Measurements from ENCODE around the gene SMPX.
A peak's percentile ranks its signal among the peaks of the same experiment; 100 is the strongest.

SMPX gene

GRCh38 chrX:21745756-21746155 lies 12.2 kb downstream of the SMPX start:
- peaks cover 0 to 9% (median 7%) of the 10 kb centered on the region in 5 experiments for H3K27me3 ChIP-seq (replicated peaks in 2 of 5; ENCODE audit: control insufficient read depth in 4 of 5, insufficient read depth in 5 of 5, low read length in 4 of 5)
- WGBS (ENCODE audit: insufficient coverage): 4% methylated on average over 3 of the region's 4 CpGs
- no peak overlapping the region for H3K27ac ChIP-seq (ENCODE audit: insufficient read depth in 1 of 2, low read depth in 1 of 2, low read length in 2 of 2, poor library complexity in 1 of 2, severe bottlenecking in 2 of 2)
- ChIA-PET CTCF (interaction anchor here (1.2 to 1.5 kb wide), 2 partner anchors 29 to 1218 kb away, joined by 3 to 6 read pairs; no protein-coding TSS in a partner anchor), POLR2A (interaction anchor here (0.5 kb wide), 1 partner anchor 722 kb away, joined by 4 read pairs; no protein-coding TSS in a partner anchor)
- no peaks in the 10 kb centered on the region for H3K36me3 ChIP-seq (ENCODE audit: control insufficient read depth in 4 of 4, insufficient read depth in 4 of 4, low read length in 3 of 4)
- no peaks in the 10 kb centered on the region for H3K4me1 ChIP-seq (ENCODE audit: control extremely low read depth in 1 of 4, control insufficient read depth in 4 of 4, insufficient read depth in 4 of 4, low read length in 3 of 4)
- H3K9me3 ChIP-seq (ENCODE audit: control extremely low read depth in 1 of 5, control insufficient read depth in 4 of 5, insufficient read depth in 2 of 5, low read depth in 1 of 5, low read length in 4 of 5): no peaks in the 10 kb centered on the region
- H3K4me3 ChIP-seq (ENCODE audit: control insufficient read depth in 1 of 7, extremely low read depth in 1 of 7, insufficient read depth in 4 of 7, low read depth in 2 of 7, low read length in 6 of 7): no peak overlapping the region
- peak; percentile 14 to 47 (median 35) for DNase-seq

GRCh38 chrX:21744721-21745120 lies 13.2 kb downstream of the SMPX start:
- Histone ChIP-seq H3K27me3 (replicated peaks in 2 of 5; ENCODE audit: control insufficient read depth in 4 of 5, insufficient read depth in 5 of 5, low read length in 4 of 5) (peaks cover 0 to 9% (median 7%) of the 10 kb centered on the region in 5 experiments), H3K4me3 (ENCODE audit: control insufficient read depth in 1 of 7, extremely low read depth in 1 of 7, insufficient read depth in 4 of 7, low read depth in 2 of 7, low read length in 6 of 7) (no peak overlapping the region), H3K36me3 (ENCODE audit: control insufficient read depth in 4 of 4, insufficient read depth in 4 of 4, low read length in 3 of 4) (no peaks in the 10 kb centered on the region), H3K9me3 (ENCODE audit: control extremely low read depth in 1 of 5, control insufficient read depth in 4 of 5, insufficient read depth in 2 of 5, low read depth in 1 of 5, low read length in 4 of 5) (no peaks in the 10 kb centered on the region), H3K27ac (ENCODE audit: insufficient read depth in 1 of 2, low read depth in 1 of 2, low read length in 2 of 2, poor library complexity in 1 of 2, severe bottlenecking in 2 of 2) (no peak overlapping the region), H3K4me1 (ENCODE audit: control extremely low read depth in 1 of 4, control insufficient read depth in 4 of 4, insufficient read depth in 4 of 4, low read length in 3 of 4) (no peaks in the 10 kb centered on the region)
- DNase-seq: no peak
- ChIA-PET POLR2A (no interaction called here), CTCF (no interaction called here)
- 33% methylated on average over 1 of the region's 1 CpG for WGBS (ENCODE audit: insufficient coverage)

GRCh38 chrX:21744060-21744459 lies 13.9 kb downstream of the SMPX start:
- Histone ChIP-seq H3K27ac (ENCODE audit: insufficient read depth in 1 of 2, low read depth in 1 of 2, low read length in 2 of 2, poor library complexity in 1 of 2, severe bottlenecking in 2 of 2) (no peak overlapping the region), H3K36me3 (ENCODE audit: control insufficient read depth in 4 of 4, insufficient read depth in 4 of 4, low read length in 3 of 4) (no peaks in the 10 kb centered on the region), H3K4me3 (ENCODE audit: control insufficient read depth in 1 of 7, extremely low read depth in 1 of 7, insufficient read depth in 4 of 7, low read depth in 2 of 7, low read length in 6 of 7) (no peak overlapping the region), H3K27me3 (replicated peaks in 2 of 5; ENCODE audit: control insufficient read depth in 4 of 5, insufficient read depth in 5 of 5, low read length in 4 of 5) (peaks cover 0 to 8% (median 7%) of the 10 kb centered on the region in 5 experiments), H3K4me1 (ENCODE audit: control extremely low read depth in 1 of 4, control insufficient read depth in 4 of 4, insufficient read depth in 4 of 4, low read length in 3 of 4) (no peaks in the 10 kb centered on the region), H3K9me3 (ENCODE audit: control extremely low read depth in 1 of 5, control insufficient read depth in 4 of 5, insufficient read depth in 2 of 5, low read depth in 1 of 5, low read length in 4 of 5) (no peaks in the 10 kb centered on the region)
- ChIA-PET POLR2A (no interaction called here), CTCF (no interaction called here)
- DNase-seq: no peak
- no CpG with 5 or more reads among the region's 3 CpGs for WGBS (ENCODE audit: insufficient coverage)

GRCh38 chrX:21741869-21742701 lies 15.8 kb downstream of the SMPX start:
- Histone ChIP-seq H3K27ac (ENCODE audit: insufficient read depth in 1 of 2, low read depth in 1 of 2, low read length in 2 of 2, poor library complexity in 1 of 2, severe bottlenecking in 2 of 2) (no peak overlapping the region), H3K9me3 (ENCODE audit: control extremely low read depth in 1 of 5, control insufficient read depth in 4 of 5, insufficient read depth in 2 of 5, low read depth in 1 of 5, low read length in 4 of 5) (no peaks in the 10 kb centered on the region), H3K4me1 (ENCODE audit: control extremely low read depth in 1 of 4, control insufficient read depth in 4 of 4, insufficient read depth in 4 of 4, low read length in 3 of 4) (no peaks in the 10 kb centered on the region), H3K36me3 (ENCODE audit: control insufficient read depth in 4 of 4, insufficient read depth in 4 of 4, low read length in 3 of 4) (no peaks in the 10 kb centered on the region), H3K4me3 (ENCODE audit: control insufficient read depth in 1 of 7, extremely low read depth in 1 of 7, insufficient read depth in 4 of 7, low read depth in 2 of 7, low read length in 6 of 7) (no peak overlapping the region), H3K27me3 (replicated peaks in 2 of 5; ENCODE audit: control insufficient read depth in 4 of 5, insufficient read depth in 5 of 5, low read length in 4 of 5) (peaks cover 2 to 11% (median 6%) of the 10 kb centered on the region in 5 experiments)
- CTCF ChIA-PET: no interaction called here
- POLR2A ChIA-PET: no interaction called here
- no peak for DNase-seq
- WGBS (ENCODE audit: insufficient coverage): 42% methylated on average over 2 of the region's 6 CpGs

- POLR2A ChIA-PET: no interaction called here
Measured at GRCh38 chrX:21741364-21741763, 16.6 kb downstream of the SMPX start.

GRCh38 chrX:21740329-21741274 lies 17.3 kb downstream of the SMPX start:
- no peaks in the 10 kb centered on the region for H3K4me1 ChIP-seq (ENCODE audit: control extremely low read depth in 1 of 4, control insufficient read depth in 4 of 4, insufficient read depth in 4 of 4, low read length in 3 of 4)
- H3K4me3 ChIP-seq (ENCODE audit: control insufficient read depth in 1 of 7, extremely low read depth in 1 of 7, insufficient read depth in 4 of 7, low read depth in 2 of 7, low read length in 6 of 7): no peak overlapping the region
- WGBS (ENCODE audit: insufficient coverage): 64% methylated on average over 1 of the region's 1 CpG
- H3K9me3 ChIP-seq (ENCODE audit: control extremely low read depth in 1 of 5, control insufficient read depth in 4 of 5, insufficient read depth in 2 of 5, low read depth in 1 of 5, low read length in 4 of 5): no peaks in the 10 kb centered on the region
- ChIA-PET CTCF (no interaction called here), POLR2A (no interaction called here)
- H3K27ac ChIP-seq (ENCODE audit: insufficient read depth in 1 of 2, low read depth in 1 of 2, low read length in 2 of 2, poor library complexity in 1 of 2, severe bottlenecking in 2 of 2): no peak overlapping the region
- no peak for DNase-seq
- H3K27me3 ChIP-seq (replicated peaks in 2 of 5; ENCODE audit: control insufficient read depth in 4 of 5, insufficient read depth in 5 of 5, low read length in 4 of 5): peaks cover 2 to 11% (median 5%) of the 10 kb centered on the region in 5 experiments
- H3K36me3 ChIP-seq (ENCODE audit: control insufficient read depth in 4 of 4, insufficient read depth in 4 of 4, low read length in 3 of 4): no peaks in the 10 kb centered on the region

More at GRCh38 chrX:21741364-21741763, 16.6 kb downstream of the SMPX start:
- Histone ChIP-seq H3K27ac (ENCODE audit: insufficient read depth in 1 of 2, low read depth in 1 of 2, low read length in 2 of 2, poor library complexity in 1 of 2, severe bottlenecking in 2 of 2) (no peak overlapping the region), H3K4me3 (ENCODE audit: control insufficient read depth in 1 of 7, extremely low read depth in 1 of 7, insufficient read depth in 4 of 7, low read depth in 2 of 7, low read length in 6 of 7) (no peak overlapping the region), H3K4me1 (ENCODE audit: control extremely low read depth in 1 of 4, control insufficient read depth in 4 of 4, insufficient read depth in 4 of 4, low read length in 3 of 4) (no peaks in the 10 kb centered on the region), H3K9me3 (ENCODE audit: control extremely low read depth in 1 of 5, control insufficient read depth in 4 of 5, insufficient read depth in 2 of 5, low read depth in 1 of 5, low read length in 4 of 5) (no peaks in the 10 kb centered on the region), H3K27me3 (replicated peaks in 2 of 5; ENCODE audit: control insufficient read depth in 4 of 5, insufficient read depth in 5 of 5, low read length in 4 of 5) (peaks cover 2 to 11% (median 5%) of the 10 kb centered on the region in 5 experiments), H3K36me3 (ENCODE audit: control insufficient read depth in 4 of 4, insufficient read depth in 4 of 4, low read length in 3 of 4) (no peaks in the 10 kb centered on the region)
- DNase-seq: no peak
- CTCF ChIA-PET: no interaction called here

- no peak for DNase-seq
- POLR2A ChIA-PET: no interaction called here
- no peak overlapping the region for H3K27ac ChIP-seq (ENCODE audit: insufficient read depth in 1 of 2, low read depth in 1 of 2, low read length in 2 of 2, poor library complexity in 1 of 2, severe bottlenecking in 2 of 2)
- CTCF ChIA-PET: no interaction called here
- H3K27me3 ChIP-seq (replicated peaks in 2 of 5; ENCODE audit: control insufficient read depth in 4 of 5, insufficient read depth in 5 of 5, low read length in 4 of 5): peaks cover 2 to 11% (median 5%) of the 10 kb centered on the region in 5 experiments
- H3K36me3 ChIP-seq (ENCODE audit: control insufficient read depth in 4 of 4, insufficient read depth in 4 of 4, low read length in 3 of 4): no peaks in the 10 kb centered on the region
- WGBS (ENCODE audit: insufficient coverage): 100% methylated on average over 1 of the region's 4 CpGs
- H3K4me1 ChIP-seq (ENCODE audit: control extremely low read depth in 1 of 4, control insufficient read depth in 4 of 4, insufficient read depth in 4 of 4, low read length in 3 of 4): no peaks in the 10 kb centered on the region
- H3K9me3 ChIP-seq (ENCODE audit: control extremely low read depth in 1 of 5, control insufficient read depth in 4 of 5, insufficient read depth in 2 of 5, low read depth in 1 of 5, low read length in 4 of 5): no peaks in the 10 kb centered on the region
- H3K4me3 ChIP-seq (ENCODE audit: control insufficient read depth in 1 of 7, extremely low read depth in 1 of 7, insufficient read depth in 4 of 7, low read depth in 2 of 7, low read length in 6 of 7): no peak overlapping the region
Measured at GRCh38 chrX:21738950-21739287, 19.0 kb downstream of the SMPX start.

All from common myeloid progenitor, CD34-positive (primary cell).